Activated naive CD8-positive, alpha-beta T cell treated with anti-CD3 and anti-CD28 coated beads, Interleukin-2, amount 50 U/mL, for 24 hours (primary cell): Measurements from ENCODE around the gene DNAJC4.

Experiments
- ATAC-seq: fragments of 150-1000 bp; cut with Tn5 transposase; one replicate; pipeline ENCODE4 v1.10.0; 2021
- DNase-seq: peaks from one replicate; pipeline ENCODE4 v3.0.0; 2021
- H3K27ac Mint-ChIP-seq: one replicate; pipeline ENCODE4 v1.8.0; 2021; ENCODE audit warnings: mild to moderate bottlenecking, mixed read lengths
- H3K27me3 Mint-ChIP-seq: one replicate; pipeline ENCODE4 v1.8.0; 2021; ENCODE audit warnings: mixed read lengths
- H3K36me3 Mint-ChIP-seq: one replicate; pipeline ENCODE4 v1.8.0; 2021; ENCODE audit warnings: low read depth, mixed read lengths
- H3K4me1 Mint-ChIP-seq: one replicate; pipeline ENCODE4 v1.8.0; 2021; ENCODE audit warnings: mixed read lengths
- H3K4me3 Mint-ChIP-seq: one replicate; pipeline ENCODE4 v1.8.0; 2021; ENCODE audit warnings: mild to moderate bottlenecking, moderate library complexity, mixed read lengths
- H3K9me3 Mint-ChIP-seq: one replicate; pipeline ENCODE4 v1.8.0; 2021; ENCODE audit warnings: mixed read lengths

Gene DNAJC4

GRCh38 chr11:64261556-64262080, 31.3 kb downstream of the DNAJC4 start:
- H3K4me1 Mint-ChIP-seq, result peaks cover 11% of the 10 kb centered on the region
- ATAC-seq, result no peak
- H3K4me3 Mint-ChIP-seq, result no peak overlapping the region
- H3K27ac Mint-ChIP-seq, result no peak overlapping the region
- H3K9me3 Mint-ChIP-seq, result no peaks in the 10 kb centered on the region
- H3K36me3 Mint-ChIP-seq, result peaks cover 3% of the 10 kb centered on the region
- no peak for DNase-seq
- H3K27me3 Mint-ChIP-seq, result no peaks in the 10 kb centered on the region

GRCh38 chr11:64262271-64263002, 32.1 kb downstream of the DNAJC4 start:
- H3K36me3 Mint-ChIP-seq, result peaks cover 3% of the 10 kb centered on the region
- H3K27me3 Mint-ChIP-seq, result no peaks in the 10 kb centered on the region
- no peak overlapping the region for H3K27ac Mint-ChIP-seq
- H3K4me1 Mint-ChIP-seq, result peaks cover 11% of the 10 kb centered on the region
- DNase-seq, result no peak
- H3K4me3 Mint-ChIP-seq, result no peak overlapping the region
- no peaks in the 10 kb centered on the region for H3K9me3 Mint-ChIP-seq
- ATAC-seq, result no peak

DNA sequence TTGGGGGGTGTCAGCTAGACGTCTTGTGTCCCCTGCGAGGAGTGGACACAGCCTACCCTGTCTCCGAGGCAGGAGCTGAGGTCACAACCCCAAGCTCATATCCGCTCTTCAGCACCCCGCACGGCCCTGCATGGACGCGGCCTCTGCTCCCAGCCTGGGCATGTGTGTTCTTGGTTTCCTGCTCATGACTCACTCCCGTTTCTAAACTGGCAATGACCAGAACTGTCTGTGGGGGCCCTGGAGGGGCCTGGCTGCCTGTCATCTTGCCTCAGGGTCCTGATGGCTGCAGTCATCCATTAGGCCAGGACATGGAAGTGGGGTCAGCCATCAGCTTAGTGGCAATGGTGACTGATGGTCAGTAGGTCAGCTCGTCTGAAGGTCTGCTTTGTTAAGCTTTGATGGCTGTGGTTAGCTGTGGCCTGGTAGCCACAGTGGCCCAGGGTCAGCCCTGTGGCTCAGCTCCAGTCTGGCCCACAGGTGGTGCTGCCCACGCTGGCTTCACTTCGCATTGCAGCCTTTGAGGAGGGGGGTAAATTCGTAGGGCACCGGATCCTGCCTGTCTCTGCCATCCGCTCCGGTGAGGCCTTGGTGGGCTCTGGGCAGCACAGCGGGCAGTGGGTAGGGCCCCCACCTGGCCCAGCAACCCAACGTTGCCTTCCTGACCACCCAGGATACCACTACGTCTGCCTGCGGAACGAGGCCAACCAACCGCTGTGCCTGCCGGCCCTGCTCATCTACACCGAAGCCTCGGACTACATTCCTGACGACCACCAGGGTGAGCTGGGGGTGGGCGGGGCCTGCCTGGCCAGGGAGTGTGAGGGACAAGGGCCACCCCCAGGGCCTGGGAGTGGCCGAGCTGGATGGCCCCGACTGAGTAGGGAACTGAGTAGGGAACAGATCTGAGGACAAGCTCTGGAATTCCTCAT, 32.9 kb downstream of the DNAJC4 start:
- Mint-ChIP-seq H3K4me1 (peaks cover 18% of the 10 kb centered on the region), H3K27me3 (no peaks in the 10 kb centered on the region), H3K4me3 (no peak overlapping the region), H3K36me3 (peaks cover 4% of the 10 kb centered on the region), H3K9me3 (no peaks in the 10 kb centered on the region), H3K27ac (no peak overlapping the region)
- ATAC-seq (no peak), DNase-seq (no peak)

DNA sequence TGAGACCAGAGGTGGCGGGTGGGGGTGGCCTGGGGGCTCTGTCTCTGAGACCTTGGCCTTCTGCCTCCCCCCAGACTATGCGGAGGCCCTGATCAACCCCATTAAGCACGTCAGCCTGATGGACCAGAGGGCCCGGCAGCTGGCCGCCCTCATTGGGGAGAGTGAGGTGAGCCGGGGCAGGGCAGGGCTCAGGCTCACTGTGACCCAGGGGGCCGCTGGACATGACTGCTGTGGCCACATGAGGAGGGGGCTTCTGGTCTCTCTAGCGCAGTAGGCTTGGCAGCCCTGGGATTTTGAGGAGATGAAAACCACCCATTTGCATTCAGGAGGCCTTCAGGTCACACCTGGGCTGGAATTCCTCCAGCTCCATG, 33.6 kb downstream of the DNAJC4 start:
- no peaks in the 10 kb centered on the region for H3K27me3 Mint-ChIP-seq
- no peaks in the 10 kb centered on the region for H3K9me3 Mint-ChIP-seq
- H3K36me3 Mint-ChIP-seq, result peaks cover 6% of the 10 kb centered on the region
- H3K4me1 Mint-ChIP-seq, result peaks cover 24% of the 10 kb centered on the region
- DNase-seq, result no peak
- no peak overlapping the region for H3K27ac Mint-ChIP-seq
- no peak for ATAC-seq
- H3K4me3 Mint-ChIP-seq, result no peak overlapping the region

DNA sequence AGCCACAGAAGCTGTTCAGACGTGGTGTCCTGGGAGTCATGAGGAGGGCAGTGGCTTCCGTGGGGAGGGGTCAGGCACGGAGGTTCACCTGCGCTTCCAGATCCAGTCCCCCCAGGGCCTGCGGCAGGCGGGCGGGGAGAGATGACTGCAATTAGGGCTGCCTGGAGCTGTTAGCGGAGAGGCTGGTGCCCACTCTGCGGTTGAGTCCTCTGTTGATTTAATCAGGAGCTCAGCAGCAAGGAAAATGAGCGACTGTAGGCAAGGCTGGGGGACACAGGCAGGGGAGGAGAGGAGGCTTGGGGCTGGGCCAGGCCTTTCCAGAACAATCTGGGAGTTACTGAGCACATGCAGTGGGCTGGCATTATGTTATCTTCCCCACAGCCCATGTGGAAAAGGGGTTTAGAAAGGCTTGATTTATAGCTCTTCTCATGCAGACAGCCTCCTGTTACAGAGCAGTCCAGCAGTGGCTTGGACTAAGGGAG, 34.1 kb downstream of the DNAJC4 start:
- Mint-ChIP-seq H3K9me3 (no peaks in the 10 kb centered on the region), H3K4me1 (peaks cover 25% of the 10 kb centered on the region), H3K36me3 (peaks cover 8% of the 10 kb centered on the region), H3K4me3 (no peak overlapping the region), H3K27me3 (no peaks in the 10 kb centered on the region), H3K27ac (no peak overlapping the region)
- ATAC-seq, result no peak
- no peak for DNase-seq

- ATAC-seq (no peak), DNase-seq (no peak)
- Mint-ChIP-seq H3K36me3 (peaks cover 9% of the 10 kb centered on the region), H3K27ac (no peak overlapping the region), H3K4me1 (peaks cover 20% of the 10 kb centered on the region), H3K9me3 (no peaks in the 10 kb centered on the region), H3K4me3 (no peak overlapping the region), H3K27me3 (no peaks in the 10 kb centered on the region)
These were observed 35.1 kb downstream of the DNAJC4 start for GRCh38 chr11:64265176-64266160.

DNA sequence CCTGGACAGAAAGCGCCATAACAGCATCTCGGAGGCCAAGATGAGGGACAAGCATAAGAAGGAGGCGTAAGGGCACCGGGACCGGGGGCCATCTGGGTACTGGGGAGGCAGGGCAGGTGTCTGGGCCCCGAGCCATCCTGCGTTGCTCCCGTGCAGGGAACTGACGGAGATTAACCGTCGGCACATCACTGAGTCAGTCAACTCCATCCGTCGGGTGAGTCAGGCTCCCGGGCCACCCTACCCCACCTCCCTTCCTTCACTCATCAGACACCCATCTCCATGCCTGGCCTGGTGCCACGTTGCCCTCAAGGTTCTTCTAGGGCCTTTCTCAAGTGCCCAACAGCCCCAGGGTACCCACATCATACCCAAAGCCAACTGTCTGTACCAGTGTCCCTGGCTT, 36.0 kb downstream of the DNAJC4 start:
- Mint-ChIP-seq H3K9me3 (no peaks in the 10 kb centered on the region), H3K27ac (no peak overlapping the region), H3K27me3 (no peaks in the 10 kb centered on the region), H3K4me3 (no peak overlapping the region), H3K36me3 (peaks cover 9% of the 10 kb centered on the region), H3K4me1 (peaks cover 21% of the 10 kb centered on the region)
- ATAC-seq (no peak), DNase-seq (no peak)

DNA sequence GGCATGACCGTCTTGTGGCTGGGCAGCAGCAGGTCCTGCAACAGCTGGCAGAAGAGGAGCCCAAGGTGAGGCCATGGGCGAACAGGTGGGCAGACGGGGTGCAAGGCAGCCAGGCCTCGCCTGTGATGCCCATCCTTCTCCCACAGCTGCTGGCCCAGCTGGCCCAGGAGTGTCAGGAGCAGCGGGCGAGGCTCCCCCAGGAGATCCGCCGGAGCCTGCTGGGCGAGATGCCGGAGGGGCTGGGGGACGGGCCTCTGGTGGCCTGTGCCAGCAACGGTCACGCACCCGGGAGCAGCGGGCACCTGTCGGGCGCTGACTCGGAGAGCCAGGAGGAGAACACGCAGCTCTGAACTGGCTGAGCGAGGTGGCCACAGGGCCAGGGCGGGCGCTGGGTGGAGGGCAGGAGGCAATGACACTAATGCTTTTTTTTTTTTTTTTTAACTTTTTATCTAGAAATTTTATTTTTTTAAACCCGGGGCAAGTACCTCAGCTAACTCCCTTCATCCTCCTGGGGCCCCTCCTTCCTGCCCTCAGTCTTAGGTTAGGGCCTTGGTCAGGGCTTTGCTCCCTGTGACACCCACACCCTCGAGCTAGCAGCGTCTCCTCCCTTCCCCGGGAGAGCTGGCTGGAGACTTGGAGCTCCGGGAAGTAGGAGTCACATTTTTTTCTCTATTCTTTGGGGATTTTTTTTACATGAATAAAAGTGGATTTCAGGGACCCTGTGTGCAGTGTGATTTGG, 37.0 kb downstream of the DNAJC4 start:
- DNase-seq (no peak), ATAC-seq (no peak)
- H3K27ac Mint-ChIP-seq, result peak overlapping the region; percentile 46
- peaks cover 9% of the 10 kb centered on the region for H3K36me3 Mint-ChIP-seq
- peak overlapping the region; percentile 98 for H3K4me3 Mint-ChIP-seq
- peaks cover 27% of the 10 kb centered on the region for H3K4me1 Mint-ChIP-seq
- H3K27me3 Mint-ChIP-seq, result no peaks in the 10 kb centered on the region
- H3K9me3 Mint-ChIP-seq, result no peaks in the 10 kb centered on the region

- Mint-ChIP-seq H3K27ac (peak overlapping the region; percentile 91), H3K27me3 (no peaks in the 10 kb centered on the region), H3K4me3 (peak overlapping the region; percentile 98), H3K9me3 (no peaks in the 10 kb centered on the region), H3K4me1 (peaks cover 28% of the 10 kb centered on the region), H3K36me3 (peaks cover 9% of the 10 kb centered on the region)
- ATAC-seq (no peak), DNase-seq (no peak)
These were observed 37.9 kb downstream of the DNAJC4 start for GRCh38 chr11:64268025-64268892.

- DNase-seq, result peak; percentile 60
These were observed 38.7 kb downstream of the DNAJC4 start for GRCh38 chr11:64268893-64269539.

DNA sequence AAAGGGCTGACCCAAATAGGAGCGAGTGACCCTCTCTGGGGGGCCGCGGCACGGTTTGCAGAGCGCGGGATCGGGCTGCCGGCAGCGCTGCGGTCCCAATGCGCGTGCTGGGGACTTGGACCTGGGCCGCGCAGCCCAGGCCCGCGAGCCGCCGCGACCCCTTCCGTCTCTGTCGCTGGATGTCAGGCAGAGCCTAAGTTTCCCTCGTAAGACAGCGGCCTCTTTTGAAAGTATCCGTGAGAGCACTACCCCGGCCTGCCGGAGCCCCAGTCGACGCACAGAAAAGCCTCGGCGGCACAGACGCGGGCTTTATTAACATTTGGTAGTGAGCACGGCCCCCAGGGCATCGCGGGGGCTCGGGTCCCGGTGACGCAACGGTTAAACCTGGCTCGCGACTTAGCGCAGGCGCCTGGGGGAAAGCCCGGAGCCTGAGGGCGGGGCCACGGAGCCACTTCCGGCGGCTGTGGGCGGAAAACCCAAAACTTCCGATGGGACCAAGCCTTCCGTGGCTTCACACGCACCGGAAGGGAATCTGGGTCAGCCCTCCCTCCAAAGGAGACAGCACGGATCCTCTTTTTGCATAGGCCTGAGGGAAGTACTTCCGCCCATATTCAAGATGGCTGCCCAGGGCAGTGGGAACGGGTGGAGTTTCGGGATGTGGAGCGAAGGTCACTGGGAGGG, 39.3 kb downstream of the DNAJC4 start:
- Mint-ChIP-seq H3K4me3 (peak overlapping the region; percentile 98), H3K36me3 (peaks cover 9% of the 10 kb centered on the region), H3K27ac (peak overlapping the region; percentile 96), H3K9me3 (no peaks in the 10 kb centered on the region), H3K27me3 (no peaks in the 10 kb centered on the region), H3K4me1 (peaks cover 28% of the 10 kb centered on the region)
- DNase-seq (peak; percentile 99), ATAC-seq (peak; percentile 86)

More at GRCh38 chr11:64268893-64269539, 38.7 kb downstream of the DNAJC4 start:
- no peaks in the 10 kb centered on the region for H3K9me3 Mint-ChIP-seq
- H3K27me3 Mint-ChIP-seq, result no peaks in the 10 kb centered on the region
- peak overlapping the region; percentile 98 for H3K4me3 Mint-ChIP-seq
- peak; percentile 9 for ATAC-seq
- H3K4me1 Mint-ChIP-seq, result peaks cover 28% of the 10 kb centered on the region
- peaks cover 9% of the 10 kb centered on the region for H3K36me3 Mint-ChIP-seq
- peak overlapping the region; percentile 91 for H3K27ac Mint-ChIP-seq
